IMR-90 (cell line): ENCODE data around the gene CUTA. TPM values are rescaled to one million over a fixed set of nuclear protein-coding genes. Genes with fewer than 3 reads are reported as not detected.

Source experiments
- ATAC-seq: fragments of 200-7000 bp; cut with Tn5 transposase; 2 replicates; pipeline ENCODE4 v1.9.1; 2020; ENCODE audit warnings: low read depth, mild to moderate bottlenecking, moderate library complexity
- BruUV-seq: library from RNA; stranded (reverse); fragments of 400-500 nt; replicated peaks from 2 replicates; lab custom pipeline; 2021; lab: Mats Ljungman, UMichigan
- CTCF ChIA-PET: fragments of 300-600 bp; formaldehyde crosslinking; extraction: SDS; loops from one replicate; lab custom pipeline; 2021; ENCODE audit warnings: antibody characterized with exemption; lab: Yijun Ruan, JAX
- POLR2A ChIA-PET: fragments of 300-600 bp; sonication (Branson Sonifier 250); formaldehyde crosslinking; loops from one replicate; lab custom pipeline; 2022; ENCODE audit warnings: antibody characterized with exemption; ENCODE audit not compliant: unreplicated experiment; lab: Charles Lee
- DNase-seq: peaks from one replicate; pipeline ENCODE4 v3.0.0; 2013
- H2AFZ ChIP-seq: replicated peaks from 2 replicates; pipeline ENCODE3; 2013; ENCODE audit warnings: low read length, mild to moderate bottlenecking; ENCODE audit not compliant: poor library complexity
- H2AK5ac ChIP-seq: 2 replicates; pipeline ENCODE4 v1.6.1; 2013; ENCODE audit warnings: low read depth, low read length, inconsistent platforms
- H2AK9ac ChIP-seq: replicated peaks from 2 replicates; pipeline ENCODE3; 2013; ENCODE audit warnings: mild to moderate bottlenecking, low read depth, low read length, moderate library complexity; ENCODE audit not compliant: poor library complexity
- H2BK120ac ChIP-seq: 2 replicates; pipeline ENCODE4 v1.6.1; 2013; ENCODE audit warnings: low read depth, low read length, inconsistent platforms
- H2BK15ac ChIP-seq: 3 replicates; pipeline ENCODE4 v1.6.1; 2013; ENCODE audit warnings: low read depth, low read length, inconsistent platforms
- H2BK20ac ChIP-seq: 2 replicates; pipeline ENCODE4 v1.6.1; 2013; ENCODE audit warnings: low read depth, mild to moderate bottlenecking, inconsistent platforms, low read length, moderate library complexity
- H2BK5ac ChIP-seq: 2 replicates; pipeline ENCODE4 v1.6.1; 2013; ENCODE audit warnings: mild to moderate bottlenecking, low read depth, low read length, inconsistent platforms; ENCODE audit not compliant: poor library complexity, severe bottlenecking
- H3K14ac ChIP-seq: replicated peaks from 2 replicates; pipeline ENCODE4 v1.6.1; 2013; ENCODE audit warnings: low read depth, low read length, inconsistent platforms
- H3K18ac ChIP-seq: 2 replicates; pipeline ENCODE4 v1.6.1; 2013; ENCODE audit warnings: low read depth, low read length, control low read depth
- H3K23ac ChIP-seq: 2 replicates; pipeline ENCODE4 v1.6.1; 2013; ENCODE audit warnings: low read depth, low read length, inconsistent platforms
- H3K27ac ChIP-seq: 2 replicates; pipeline ENCODE4 v1.5.1; 2013; ENCODE audit warnings: mild to moderate bottlenecking, control low read depth, low read length; ENCODE audit not compliant: insufficient read depth
- H3K27me3 ChIP-seq: 2 replicates; pipeline ENCODE4 v1.6.1; 2013; ENCODE audit warnings: low read length; ENCODE audit not compliant: control insufficient read depth, insufficient read depth
- H3K36me3 ChIP-seq: 2 replicates; pipeline ENCODE4 v1.6.1; 2013; ENCODE audit warnings: low read length, mixed read lengths; ENCODE audit not compliant: control insufficient read depth, insufficient read depth
- H3K4ac ChIP-seq: 2 replicates; pipeline ENCODE4 v1.6.1; 2013; ENCODE audit warnings: low read depth, low read length, inconsistent platforms
- H3K4me1 ChIP-seq: 2 replicates; pipeline ENCODE4 v1.6.1; 2013; ENCODE audit warnings: low read length, mixed read lengths; ENCODE audit not compliant: control insufficient read depth, insufficient read depth
- H3K4me2 ChIP-seq: 2 replicates; pipeline ENCODE4 v1.6.1; 2013; ENCODE audit warnings: low read depth, mild to moderate bottlenecking, control low read depth, low read length, moderate library complexity
- H3K4me3 ChIP-seq: 2 replicates; pipeline ENCODE4 v1.5.1; 2013; ENCODE audit warnings: low read depth, mild to moderate bottlenecking, control low read depth, low read length, moderate library complexity; ENCODE audit not compliant: insufficient read depth
- H3K56ac ChIP-seq: 2 replicates; pipeline ENCODE4 v1.6.1; 2013; ENCODE audit warnings: low read length, inconsistent platforms; ENCODE audit not compliant: insufficient read depth; ENCODE audit errors: extremely low read depth
- H3K79me1 ChIP-seq, 2 experiments: 2 replicates each; pipeline ENCODE4 v1.6.1; 2013; ENCODE audit warnings: low read length in 2 of 2, inconsistent platforms in 1 of 2, low read depth in 1 of 2
- H3K9ac ChIP-seq: 2 replicates; pipeline ENCODE4 v1.6.1; 2013; ENCODE audit warnings: low read depth, low read length, control low read depth
- H3K9me1 ChIP-seq: 2 replicates; pipeline ENCODE4 v1.6.1; 2013; ENCODE audit warnings: low read length, inconsistent platforms; ENCODE audit not compliant: insufficient read depth
- H3K9me3 ChIP-seq: 2 replicates; pipeline ENCODE4 v1.6.1; 2013; ENCODE audit warnings: low read length; ENCODE audit not compliant: control insufficient read depth, insufficient read depth
- H4K20me1 ChIP-seq: 2 replicates; pipeline ENCODE4 v1.6.1; 2013; ENCODE audit warnings: low read length, inconsistent platforms; ENCODE audit not compliant: insufficient read depth
- H4K5ac ChIP-seq: 2 replicates; pipeline ENCODE4 v1.6.1; 2013; ENCODE audit warnings: mild to moderate bottlenecking, low read depth, low read length, control low read depth
- H4K8ac ChIP-seq, 2 experiments: 2 replicates each; pipeline ENCODE4 v1.6.1; 2013; ENCODE audit warnings: low read depth in 2 of 2, low read length in 2 of 2, control low read depth in 1 of 2, inconsistent platforms in 1 of 2
- H4K91ac ChIP-seq: 2 replicates; pipeline ENCODE4 v1.6.1; 2013; ENCODE audit warnings: low read depth, low read length, inconsistent platforms; ENCODE audit not compliant: insufficient read depth
- CHD1 ChIP-seq: IDR thresholded peaks from 2 replicates; pipeline ENCODE4 v1.6.1; 2012; ENCODE audit warnings: low read depth, low read length, improper control_type of control experiment
- MXI1 ChIP-seq: IDR thresholded peaks from 2 replicates; pipeline ENCODE4 v1.6.1; 2012; ENCODE audit warnings: low read depth, mild to moderate bottlenecking, low read length, moderate library complexity, borderline replicate concordance
- POLR2A ChIP-seq: IDR thresholded peaks from 2 replicates; pipeline ENCODE4 v1.6.1; 2012; ENCODE audit warnings: mild to moderate bottlenecking, low read depth, low read length
- WGBS, 2 experiments: methylation state at CpG; one replicate each; pipeline versions ENCODE4 v1.1.5 to v1.1.7; 2013; ENCODE audit warnings: missing lambda C conversion rate in 2 of 2; ENCODE audit not compliant: insufficient read length in 1 of 2; ENCODE audit errors: extremely low coverage in 2 of 2; 5-methylcytosine and 5-hydroxymethylcytosine counted together
- dilution Hi-C: fragments of 300-500 bp; cut with HindIII; formaldehyde crosslinking; loops from one replicate; pipeline ENCODE4 v1.14.3; 2018; ENCODE audit warnings: low sequenced_read_pairs; ENCODE audit not compliant: unreplicated experiment
- in situ Hi-C: fragments of 300-500 bp; cut with MboI; formaldehyde crosslinking; loops from 3 replicates; pipeline ENCODE4 v1.14.3; 2019; ENCODE audit warnings: low sequenced_read_pairs, inconsistent platforms, mixed read lengths
- intact Hi-C: fragments of 100-400 bp; cut with micrococcal nuclease; formaldehyde crosslinking; loops from 2 replicates; pipeline ENCODE4 v1.10.0; 2022
- polyA plus RNA-seq, 3 experiments: library from polyadenylated mRNA; depleted of rRNA; stranded (reverse); fragments of >200 nt; gene quantifications; 2 replicates each; pipeline ENCODE4 v1.2.3, GENCODE V29; 2012; ENCODE audit warnings: low replicate concordance in 1 of 3
- total RNA-seq: library from RNA; depleted of rRNA; stranded (reverse); fragments of >200 nt; gene quantifications from 2 replicates; pipeline ENCODE4 v1.2.3, GENCODE V29; 2012

The CUTA gene
- total and polyA plus RNA-seq, 2 of the 4 experiments (the other 2 are of a cell fraction) = 136 to 427 TPM

GRCh38 chr6:33391922-33392594 lies 25.8 kb downstream of the CUTA start:
- Histone ChIP-seq H3K23ac (peak overlapping the region; percentile 51), H3K14ac (peak overlapping the region; percentile 54), H3K9me1 (peaks cover 7% of the 10 kb centered on the region; the same call in 1 of the 2 replicates), H4K5ac (no peak overlapping the region; the same call in 1 of the 2 replicates), H2BK120ac (peak overlapping the region; percentile 40; the same call in 1 of the 2 replicates), H2BK5ac (peak overlapping the region; percentile 59), H3K79me1 (peaks cover 3 to 7% of the 10 kb centered on the region in 2 experiments; a peak in 1 of 4 replicates), H2AK5ac (peak overlapping the region; percentile 71; the same call in 1 of the 2 replicates), H4K20me1 (no peaks in the 10 kb centered on the region; the same call in 1 of the 2 replicates), H2AFZ (peak overlapping the region; percentile 92), H3K27ac (peak overlapping the region; percentile 48; the same call in 1 of the 2 replicates), H3K9me3 (no peaks in the 10 kb centered on the region), H3K56ac (peak overlapping the region; percentile 91), H3K4me2 (peak overlapping the region; percentile 95), H3K18ac (no peak overlapping the region), H3K4me1 (no peaks in the 10 kb centered on the region), H4K91ac (peak overlapping the region; percentile 75), H3K27me3 (no peaks in the 10 kb centered on the region), H4K8ac (peak overlapping the region; percentile 37 to 38; a peak in 3 of 4 replicates), H3K4me3 (peak overlapping the region; percentile 58), H3K36me3 (no peaks in the 10 kb centered on the region), H2BK15ac (no peak overlapping the region), H3K9ac (peak overlapping the region; percentile 89), H2AK9ac (peak overlapping the region; percentile 98), H3K4ac (peak overlapping the region; percentile 71), H2BK20ac (no peak overlapping the region)
- ATAC-seq (peak; percentile 8; the same call in 1 of the 2 replicates), DNase-seq (peak; percentile 44)
- CTCF ChIA-PET = no interaction called here
- intact Hi-C loops = loop anchor here (1.0 to 2.0 kb wide), 3 partner anchors 18 to 33 kb away; partner anchors contain the start of gene CUTA
- TF ChIP-seq CHD1 = peak; percentile 36; the same call in 1 of the 2 replicates
- TF ChIP-seq MXI1 = no peak
- TF ChIP-seq POLR2A = peak; percentile 65; the same call in 1 of the 2 replicates
- POLR2A ChIA-PET = no interaction called here
- dilution Hi-C loops = no loop called here
- TSS peak; percentile 63 for BruUV-seq
- in situ Hi-C loops = no loop called here
- WGBS, 2 experiments = 0% methylated on average over 14 of the region's 31 CpGs; no CpG with 5 or more reads in 1 of the 2 experiments
